ENCODE data around the gene FAM98C. TPM values are rescaled to one million over a fixed set of nuclear protein-coding genes. Genes with fewer than 3 reads are reported as not detected.
"Not testable (repeated sequence)": the region's sequence is repeated elsewhere in the genome, so short reads cannot be mapped to it uniquely, and the experiment has no call there.

The FAM98C gene
- total RNA-seq, 6 donors from 2014 or later, result 16.0 to 75.4 (median 24.2) TPM

DNA sequence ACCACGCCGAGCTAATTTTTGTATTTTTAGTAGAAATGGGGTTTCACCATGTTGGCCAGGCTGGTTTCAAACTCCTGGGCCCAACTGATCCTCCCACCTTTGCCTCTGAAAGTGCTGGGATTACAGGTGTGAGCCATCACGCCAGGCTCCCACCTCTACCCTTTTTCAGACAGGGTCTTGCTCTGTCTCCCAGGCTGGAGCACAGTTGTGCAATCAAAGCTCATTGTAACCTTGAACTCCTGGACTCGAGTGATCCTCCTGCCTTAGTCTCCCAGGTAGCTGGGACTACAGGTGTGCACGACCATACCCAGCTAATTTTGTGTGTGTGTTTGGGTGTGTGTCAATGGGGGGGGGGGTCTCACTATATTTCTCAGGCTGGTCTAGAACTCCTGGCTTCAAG lies 21.4 kb downstream of the FAM98C start:
- Histone ChIP-seq H3K9me3 (no peaks in the 10 kb centered on the region), H3K36me3 (no peaks in the 10 kb centered on the region), H3K27ac (no peak overlapping the region), H3K4me1 (peaks cover 0 to 8% (median 0%) of the 10 kb centered on the region in 4 donors), H3K4me3 (no peak overlapping the region), H3K27me3 (no peaks in the 10 kb centered on the region)
- ATAC-seq (ENCODE audit: low FRiP score in 2 of 2) (no peak), DNase-seq (no peak)
- WGBS, 2 donors, result 79 to 90% methylated on average over 4 to 5 of the region's 5 CpGs
- no peak for TF ChIP-seq POLR2A (IDR thresholded peaks at IDR 0.05)
- no peak for TF ChIP-seq POLR2AphosphoS5 (IDR thresholded peaks at IDR 0.05)
- TF ChIP-seq EP300 (IDR thresholded peaks at IDR 0.05), result no peak
- TF ChIP-seq, protein P1, sequence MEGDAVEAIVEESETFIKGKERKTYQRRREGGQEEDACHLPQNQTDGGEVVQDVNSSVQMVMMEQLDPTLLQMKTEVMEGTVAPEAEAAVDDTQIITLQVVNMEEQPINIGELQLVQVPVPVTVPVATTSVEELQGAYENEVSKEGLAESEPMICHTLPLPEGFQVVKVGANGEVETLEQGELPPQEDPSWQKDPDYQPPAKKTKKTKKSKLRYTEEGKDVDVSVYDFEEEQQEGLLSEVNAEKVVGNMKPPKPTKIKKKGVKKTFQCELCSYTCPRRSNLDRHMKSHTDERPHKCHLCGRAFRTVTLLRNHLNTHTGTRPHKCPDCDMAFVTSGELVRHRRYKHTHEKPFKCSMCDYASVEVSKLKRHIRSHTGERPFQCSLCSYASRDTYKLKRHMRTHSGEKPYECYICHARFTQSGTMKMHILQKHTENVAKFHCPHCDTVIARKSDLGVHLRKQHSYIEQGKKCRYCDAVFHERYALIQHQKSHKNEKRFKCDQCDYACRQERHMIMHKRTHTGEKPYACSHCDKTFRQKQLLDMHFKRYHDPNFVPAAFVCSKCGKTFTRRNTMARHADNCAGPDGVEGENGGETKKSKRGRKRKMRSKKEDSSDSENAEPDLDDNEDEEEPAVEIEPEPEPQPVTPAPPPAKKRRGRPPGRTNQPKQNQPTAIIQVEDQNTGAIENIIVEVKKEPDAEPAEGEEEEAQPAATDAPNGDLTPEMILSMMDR (IDR thresholded peaks at IDR 0.05), result no peak

GRCh38 chr19:38425222-38425809 lies 22.4 kb downstream of the FAM98C start:
- DNase-seq (no peak), ATAC-seq (ENCODE audit: low FRiP score in 2 of 2) (peak; percentile 35 to 45)
- 70 to 75% methylated on average over 6 to 7 of the region's 7 CpGs for WGBS, 2 donors
- Histone ChIP-seq H3K4me3 (peak overlapping the region in 3 of 4 donors; percentile 28 to 54 (median 33)), H3K27ac (peak overlapping the region in 3 of 4 donors; percentile 21 to 85 (median 77)), H3K27me3 (no peaks in the 10 kb centered on the region), H3K9me3 (no peaks in the 10 kb centered on the region), H3K36me3 (no peaks in the 10 kb centered on the region), H3K4me1 (peaks cover 0 to 8% (median 0%) of the 10 kb centered on the region in 4 donors)
- TF ChIP-seq, protein P1 (IDR thresholded peaks at IDR 0.05), result no peak
- TF ChIP-seq POLR2A (IDR thresholded peaks at IDR 0.05) (no peak), EP300 (IDR thresholded peaks at IDR 0.05) (no peak), POLR2AphosphoS5 (IDR thresholded peaks at IDR 0.05) (no peak)

- TF ChIP-seq, protein P1 (IDR thresholded peaks at IDR 0.05), result no peak
- TF ChIP-seq POLR2AphosphoS5 (IDR thresholded peaks at IDR 0.05), result no peak
- Histone ChIP-seq H3K36me3 (no peaks in the 10 kb centered on the region), H3K9me3 (no peaks in the 10 kb centered on the region), H3K27me3 (no peaks in the 10 kb centered on the region), H3K27ac (peak within 1 kb of the TSS in 3 of 4 donors; percentile 21 to 85 (median 77)), H3K4me3 (peak within 1 kb of the TSS in 3 of 4 donors; percentile 28 to 54 (median 33)), H3K4me1 (peaks cover 0 to 8% (median 0%) of the 10 kb centered on the region in 4 donors)
- ATAC-seq (ENCODE audit: low FRiP score in 2 of 2) (peak; percentile 51 to 82), DNase-seq (peak in 1 of 2 donors; percentile 49)
- WGBS, 2 donors, result 17 to 19% methylated on average over 12 to 20 of the region's 20 CpGs
These were observed 23.0 kb downstream of the FAM98C start, which contains the start of gene RASGRP4 for GRCh38 chr19:38425810-38426466. Gene RASGRP4 (minus strand): TSS chr19:38426219. CDS start chr19:38426091, 128 bp downstream.

DNA sequence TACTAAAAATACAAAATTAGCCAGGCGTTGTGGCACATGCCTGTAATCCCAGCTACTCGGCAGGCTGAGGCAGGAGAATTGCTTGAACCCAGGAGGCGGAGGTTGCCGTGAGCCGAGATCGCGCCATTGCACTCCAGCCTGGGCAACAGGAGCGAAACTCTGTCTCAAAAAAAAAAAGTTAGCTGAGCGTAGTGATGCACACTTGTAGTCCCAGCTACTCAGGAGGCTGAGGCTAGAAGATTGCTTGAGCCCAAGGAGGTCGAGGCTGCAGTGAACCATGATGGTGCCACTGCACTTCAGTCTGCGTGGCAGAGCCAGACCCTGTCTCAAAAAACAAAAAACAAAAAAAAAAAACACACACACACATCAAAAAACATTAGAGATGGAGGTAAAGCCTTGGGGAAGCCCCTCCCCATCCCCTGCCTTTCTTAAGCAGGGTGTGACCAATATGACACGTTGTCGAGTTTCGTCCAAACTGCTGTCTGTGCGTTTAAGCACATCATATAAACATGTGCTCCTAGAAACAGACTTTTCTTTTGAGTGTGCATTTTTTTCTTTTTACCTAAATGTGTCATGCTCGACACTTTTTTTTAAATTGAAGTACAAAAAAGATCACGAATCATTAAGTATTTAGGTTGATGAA lies 24.3 kb downstream of the FAM98C start:
- WGBS, 2 donors, result 63 to 73% methylated on average over 16 to 17 of the region's 17 CpGs
- not testable (repeated sequence) for H3K4me1 ChIP-seq; H3K27ac ChIP-seq; DNase-seq; H3K27me3 ChIP-seq; H3K36me3 ChIP-seq; H3K4me3 ChIP-seq; H3K9me3 ChIP-seq; ATAC-seq (ENCODE audit: low FRiP score in 2 of 2)

- Histone ChIP-seq H3K4me1 (peaks cover 0 to 11% (median 8%) of the 10 kb centered on the region in 4 donors), H3K27ac (no peak overlapping the region), H3K9me3 (no peaks in the 10 kb centered on the region), H3K4me3 (no peak overlapping the region), H3K36me3 (no peaks in the 10 kb centered on the region), H3K27me3 (peaks cover 0 to 10% (median 4%) of the 10 kb centered on the region in 4 donors)
- no peak for ATAC-seq (ENCODE audit: low FRiP score in 2 of 2)
- WGBS, 2 donors, result 54 to 59% methylated on average over 14 of the region's 14 CpGs
- TF ChIP-seq, protein P1 (IDR thresholded peaks at IDR 0.05), result no peak
- no peak for TF ChIP-seq POLR2AphosphoS5 (IDR thresholded peaks at IDR 0.05)
- TF ChIP-seq EP300 (IDR thresholded peaks at IDR 0.05), result no peak
- TF ChIP-seq POLR2A (IDR thresholded peaks at IDR 0.05), result no peak
- no peak for DNase-seq
These were observed 26.3 kb downstream of the FAM98C start for GRCh38 chr19:38429055-38429810.

Data from upper lobe of left lung (tissue), 6 donors.